SK-N-SH treated with all-trans-retinoic acid at 6 μM for 48 hours (cell line): ENCODE results near the gene PPP1R7.

Experiments used
- PATZ1 ChIP-seq: fragments of 250-450 bp; sonication (Bioruptor Pico); IDR thresholded peaks from 2 replicates; pipeline ENCODE4 v1.8.0; 2020; ENCODE audit warnings: mild to moderate bottlenecking, moderate library complexity, borderline replicate concordance
- ZFP3 ChIP-seq: fragments of 250-450 bp; sonication (Bioruptor Pico); IDR thresholded peaks from 2 replicates; pipeline ENCODE4 v1.5.0; 2020; ENCODE audit warnings: mild to moderate bottlenecking, moderate library complexity

GRCh38 chr2:241194811-241195210 is 44.5 kb downstream of the PPP1R7 start:
- TF ChIP-seq ZFP3 (CRISPR knock-in tag) (no peak), PATZ1 (CRISPR knock-in tag) (no peak)
